ENCODE measurements around the gene PRKCZ. TPM values are rescaled to one million over a fixed set of nuclear protein-coding genes. Genes with fewer than 3 reads are reported as not detected.

Gene PRKCZ
- total and polyA plus RNA-seq, 2 of the 4 experiments (the other 2 are of a cell fraction): 2.0 to 3.5 TPM

- Histone ChIP-seq H2BK15ac (ENCODE audit: low read depth, low read length) (no peak overlapping the region), H3K27ac (ENCODE audit: insufficient read depth, low read length) (no peak overlapping the region), H3K4me1 (ENCODE audit: control insufficient read depth, insufficient read depth, low read length) (no peaks in the 10 kb centered on the region), H2BK120ac (ENCODE audit: low read depth, low read length) (no peak overlapping the region), H4K91ac (ENCODE audit: insufficient read depth, low read depth, low read length) (no peak overlapping the region), H3K4ac (ENCODE audit: low read depth, low read length) (no peak overlapping the region), H3K9ac (ENCODE audit: low read depth, low read length) (no peak overlapping the region), H3K27me3 (ENCODE audit: control insufficient read depth, insufficient read depth, low read length) (no peaks in the 10 kb centered on the region; the same call in 1 of the 2 replicates), H4K8ac (ENCODE audit: low read depth in 2 of 2, low read length in 2 of 2) (no peak overlapping the region), H3K79me1 (ENCODE audit: low read depth in 1 of 2, low read length in 2 of 2) (no peaks in the 10 kb centered on the region), H2BK5ac (ENCODE audit: low read depth, low read length, poor library complexity, severe bottlenecking) (no peak overlapping the region), H3K18ac (ENCODE audit: low read depth, low read length) (no peak overlapping the region), H3K4me3 (ENCODE audit: insufficient read depth, low read depth, low read length) (no peak overlapping the region), H2AK5ac (ENCODE audit: low read depth, low read length) (no peak overlapping the region), H3K4me2 (ENCODE audit: low read depth, low read length) (no peak overlapping the region), H4K5ac (ENCODE audit: low read depth, low read length) (no peak overlapping the region), H3K56ac (ENCODE audit: extremely low read depth, insufficient read depth, low read length) (no peak overlapping the region), H2BK20ac (ENCODE audit: low read depth, low read length) (no peak overlapping the region), H3K14ac (replicated peaks; ENCODE audit: low read depth, low read length) (no peak overlapping the region), H3K9me1 (ENCODE audit: insufficient read depth, low read length) (no peaks in the 10 kb centered on the region), H2AK9ac (replicated peaks; ENCODE audit: low read depth, low read length, poor library complexity) (no peak overlapping the region), H3K9me3 (ENCODE audit: control insufficient read depth, insufficient read depth, low read length) (peaks cover 34% of the 10 kb centered on the region), H4K20me1 (ENCODE audit: insufficient read depth, low read length) (no peaks in the 10 kb centered on the region), H3K36me3 (ENCODE audit: control insufficient read depth, insufficient read depth, low read length) (no peaks in the 10 kb centered on the region), H2AFZ (replicated peaks; ENCODE audit: low read length, poor library complexity) (no peak overlapping the region), H3K23ac (ENCODE audit: low read depth, low read length) (no peak overlapping the region)
- dilution Hi-C loops (cut with HindIII; ENCODE audit: low sequenced_read_pairs, unreplicated experiment): no loop called here
- TF ChIP-seq NFE2L2 (IDR thresholded peaks at IDR 0.05; ENCODE audit: low read depth, low read length) (no peak), RAD21 (IDR thresholded peaks at IDR 0.05; ENCODE audit: low read length) (no peak), CEBPB (IDR thresholded peaks at IDR 0.05; ENCODE audit: low read depth, low read length) (no peak), BHLHE40 (IDR thresholded peaks at IDR 0.05; ENCODE audit: low read depth, low read length) (no peak), FOS (IDR thresholded peaks at IDR 0.05; ENCODE audit: low read depth, low read length) (no peak), MXI1 (IDR thresholded peaks at IDR 0.05; ENCODE audit: borderline replicate concordance, low read depth, low read length) (no peak), CTCF (conservative IDR thresholded peaks at IDR 0.05; ENCODE audit: low read depth, low read length) (no peak), RFX5 (IDR thresholded peaks at IDR 0.05; ENCODE audit: low read depth, low read length) (no peak), SMC3 (IDR thresholded peaks at IDR 0.05; ENCODE audit: low read depth, low read length) (no peak), MAZ (IDR thresholded peaks at IDR 0.05; ENCODE audit: borderline replicate concordance, low read depth, low read length) (no peak)
- TF ChIP-seq, protein P1, sequence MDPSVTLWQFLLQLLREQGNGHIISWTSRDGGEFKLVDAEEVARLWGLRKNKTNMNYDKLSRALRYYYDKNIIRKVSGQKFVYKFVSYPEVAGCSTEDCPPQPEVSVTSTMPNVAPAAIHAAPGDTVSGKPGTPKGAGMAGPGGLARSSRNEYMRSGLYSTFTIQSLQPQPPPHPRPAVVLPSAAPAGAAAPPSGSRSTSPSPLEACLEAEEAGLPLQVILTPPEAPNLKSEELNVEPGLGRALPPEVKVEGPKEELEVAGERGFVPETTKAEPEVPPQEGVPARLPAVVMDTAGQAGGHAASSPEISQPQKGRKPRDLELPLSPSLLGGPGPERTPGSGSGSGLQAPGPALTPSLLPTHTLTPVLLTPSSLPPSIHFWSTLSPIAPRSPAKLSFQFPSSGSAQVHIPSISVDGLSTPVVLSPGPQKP (IDR thresholded peaks at IDR 0.05; ENCODE audit: borderline replicate concordance, low read depth, low read length): no peak
- TF ChIP-seq, protein P2, sequence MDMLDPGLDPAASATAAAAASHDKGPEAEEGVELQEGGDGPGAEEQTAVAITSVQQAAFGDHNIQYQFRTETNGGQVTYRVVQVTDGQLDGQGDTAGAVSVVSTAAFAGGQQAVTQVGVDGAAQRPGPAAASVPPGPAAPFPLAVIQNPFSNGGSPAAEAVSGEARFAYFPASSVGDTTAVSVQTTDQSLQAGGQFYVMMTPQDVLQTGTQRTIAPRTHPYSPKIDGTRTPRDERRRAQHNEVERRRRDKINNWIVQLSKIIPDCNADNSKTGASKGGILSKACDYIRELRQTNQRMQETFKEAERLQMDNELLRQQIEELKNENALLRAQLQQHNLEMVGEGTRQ (IDR thresholded peaks at IDR 0.05; ENCODE audit: low read depth, low read length): no peak
- ATAC-seq (ENCODE audit: low read depth): no peak
- DNase-seq: no peak
- BruUV-seq (replicated peaks): no TSS peak
- intact Hi-C loops (cut with micrococcal nuclease): no loop called here
- CTCF ChIA-PET: no interaction called here
- in situ Hi-C loops (cut with MboI; ENCODE audit: low sequenced_read_pairs): no loop called here
- POLR2A ChIA-PET (ENCODE audit: unreplicated experiment): no interaction called here
- 85% methylated on average over 10 of the region's 20 CpGs; no CpG with 5 or more reads in 1 of the 2 experiments for WGBS, 2 experiments (ENCODE audit: extremely low coverage in 2 of 2, insufficient read length in 1 of 2)
Measured at GRCh38 chr1:2081326-2081885, 31.2 kb downstream of the PRKCZ start.
